Fibroblast of pulmonary artery (primary cell): ENCODE measurements around the gene SDC3.
A peak's percentile ranks its signal among the peaks of the same experiment; 100 is the strongest.

Experiments
- DNase-seq: peaks from one replicate; pipeline ENCODE4 v3.0.0-alpha.2; 2010; ENCODE audit warnings: low read depth
- H3K4me3 ChIP-seq: replicated peaks from 2 replicates; pipeline ENCODE4 v1.5.1; 2011; ENCODE audit warnings: low read depth, mild to moderate bottlenecking, control low read depth, low read length, moderate library complexity
- TF ChIP-seq, protein P1 (sequence below): IDR thresholded peaks from 2 replicates; pipeline ENCODE4 v1.5.1; 2011; ENCODE audit warnings: mild to moderate bottlenecking, control low read depth, low read length, inconsistent platforms; ENCODE audit errors: missing control alignments

The SDC3 gene

DNA sequence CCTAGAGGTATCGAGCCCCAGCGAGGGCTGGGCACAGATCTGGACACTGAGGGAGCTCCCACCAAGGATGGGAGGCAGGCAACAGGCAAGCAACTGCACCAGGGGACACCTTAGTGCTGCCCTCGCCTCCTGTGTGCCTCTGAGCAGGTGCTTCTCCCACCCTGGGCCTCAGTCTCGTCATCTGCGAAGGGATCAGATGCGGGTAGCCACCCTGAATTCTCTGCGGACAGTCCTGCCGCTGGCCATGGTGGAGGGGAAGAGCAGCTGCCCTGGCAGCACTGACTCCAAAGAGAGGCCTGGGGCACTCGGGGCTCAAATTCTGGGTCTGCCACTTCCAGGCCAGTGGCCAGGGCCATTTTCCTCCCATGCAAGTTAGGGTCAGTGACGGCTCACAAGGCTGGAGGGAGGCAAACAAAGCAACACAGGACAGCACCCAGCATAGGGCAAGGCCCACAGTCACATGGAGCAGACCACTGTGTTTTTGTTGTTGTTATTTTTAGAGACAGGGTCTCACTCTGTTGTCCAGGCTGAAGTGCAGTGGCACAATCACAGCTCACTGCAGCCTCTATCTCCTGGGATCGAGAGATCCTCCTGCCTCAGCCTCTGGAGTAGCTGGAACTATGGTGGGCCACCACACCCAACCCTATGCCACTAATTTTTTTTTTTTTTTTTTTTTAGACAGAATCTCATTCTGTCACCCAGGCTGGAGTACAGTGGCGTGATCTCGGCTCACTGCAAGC is 7.1 kb upstream of the SDC3 start:
- no peak for DNase-seq
- TF ChIP-seq, protein P1, sequence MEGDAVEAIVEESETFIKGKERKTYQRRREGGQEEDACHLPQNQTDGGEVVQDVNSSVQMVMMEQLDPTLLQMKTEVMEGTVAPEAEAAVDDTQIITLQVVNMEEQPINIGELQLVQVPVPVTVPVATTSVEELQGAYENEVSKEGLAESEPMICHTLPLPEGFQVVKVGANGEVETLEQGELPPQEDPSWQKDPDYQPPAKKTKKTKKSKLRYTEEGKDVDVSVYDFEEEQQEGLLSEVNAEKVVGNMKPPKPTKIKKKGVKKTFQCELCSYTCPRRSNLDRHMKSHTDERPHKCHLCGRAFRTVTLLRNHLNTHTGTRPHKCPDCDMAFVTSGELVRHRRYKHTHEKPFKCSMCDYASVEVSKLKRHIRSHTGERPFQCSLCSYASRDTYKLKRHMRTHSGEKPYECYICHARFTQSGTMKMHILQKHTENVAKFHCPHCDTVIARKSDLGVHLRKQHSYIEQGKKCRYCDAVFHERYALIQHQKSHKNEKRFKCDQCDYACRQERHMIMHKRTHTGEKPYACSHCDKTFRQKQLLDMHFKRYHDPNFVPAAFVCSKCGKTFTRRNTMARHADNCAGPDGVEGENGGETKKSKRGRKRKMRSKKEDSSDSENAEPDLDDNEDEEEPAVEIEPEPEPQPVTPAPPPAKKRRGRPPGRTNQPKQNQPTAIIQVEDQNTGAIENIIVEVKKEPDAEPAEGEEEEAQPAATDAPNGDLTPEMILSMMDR, result no peak

DNA sequence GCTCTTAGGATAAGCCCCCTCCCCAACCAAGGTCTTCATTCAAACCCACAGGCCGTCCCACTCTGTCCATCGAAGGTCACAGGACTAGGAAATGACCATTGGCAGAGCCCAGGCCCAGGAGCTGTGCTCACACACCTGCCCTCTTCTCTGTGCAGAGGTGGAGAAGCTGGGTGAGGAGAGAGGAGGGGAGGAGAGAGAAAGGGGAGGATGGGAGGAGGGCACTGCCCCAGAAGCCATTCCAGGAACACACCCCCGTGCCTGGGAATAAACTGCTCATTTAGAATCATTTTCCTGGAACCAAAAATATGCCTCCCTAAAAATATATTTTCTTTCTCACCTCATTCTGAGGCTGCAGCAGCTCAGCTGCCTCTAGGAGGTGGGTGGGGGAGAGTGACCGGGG is 6.4 kb upstream of the SDC3 start:
- TF ChIP-seq, protein P1, result no peak
- DNase-seq, result no peak
- no peak overlapping the region for H3K4me3 ChIP-seq

More for the DNA sequence above, 7.1 kb upstream of the SDC3 start:
- H3K4me3 ChIP-seq, result no peak overlapping the region

DNA sequence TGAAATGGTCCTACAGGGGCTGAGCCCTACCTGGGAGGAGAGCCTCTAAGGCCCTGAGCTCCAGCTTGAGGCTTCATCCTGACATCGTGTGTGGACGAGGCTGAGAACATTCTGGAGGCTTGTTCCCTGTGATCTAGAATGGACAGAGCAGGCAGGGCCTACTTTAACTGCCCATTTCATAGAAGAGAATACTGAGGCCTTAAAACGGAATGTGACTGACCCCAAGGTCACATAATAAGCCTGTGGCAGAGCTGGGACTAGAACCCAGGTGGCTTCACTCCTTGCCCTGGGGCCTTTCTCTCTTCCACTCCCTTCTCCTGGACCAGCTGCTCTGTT is 6.0 kb upstream of the SDC3 start:
- no peak overlapping the region for H3K4me3 ChIP-seq
- TF ChIP-seq, protein P1, result no peak
- no peak for DNase-seq

DNA sequence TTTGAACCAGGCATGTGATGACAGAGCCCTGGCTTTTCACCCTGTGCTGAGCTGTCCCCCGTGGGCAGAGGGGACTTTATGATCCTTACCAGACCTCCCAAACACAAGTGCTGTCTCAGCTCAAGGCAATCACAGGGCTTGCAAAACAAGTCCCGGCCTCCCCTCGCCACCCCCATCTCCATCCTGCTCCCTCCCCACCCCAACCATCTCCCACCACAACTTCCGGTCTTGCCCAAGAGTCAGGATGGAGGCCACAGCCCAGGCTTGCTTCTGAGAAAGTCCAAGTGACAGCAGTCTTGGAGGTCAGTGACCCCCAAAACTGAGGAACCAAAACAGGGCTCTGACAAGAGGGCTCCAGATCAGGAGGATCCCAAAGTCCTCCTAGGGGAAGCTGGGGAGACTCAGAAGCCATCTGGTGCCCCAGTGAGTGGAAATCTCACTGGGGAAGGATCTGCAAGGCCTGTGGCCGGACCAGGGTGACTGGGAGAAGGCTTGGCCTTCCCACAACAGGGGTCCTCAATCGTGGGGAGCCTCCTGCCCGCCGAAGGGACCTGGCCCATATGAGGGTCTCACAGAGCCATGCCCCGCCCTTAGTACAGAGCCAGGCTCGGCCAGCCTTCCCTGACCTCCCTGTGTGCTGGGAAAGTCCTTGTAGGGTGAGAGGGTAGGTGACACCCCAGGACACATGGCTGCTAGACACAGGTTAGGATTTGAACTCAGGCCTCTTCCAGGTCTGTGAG is 4.5 kb upstream of the SDC3 start:
- DNase-seq, result peak; percentile 54
- H3K4me3 ChIP-seq, result no peak overlapping the region
- TF ChIP-seq, protein P1, result no peak

DNA sequence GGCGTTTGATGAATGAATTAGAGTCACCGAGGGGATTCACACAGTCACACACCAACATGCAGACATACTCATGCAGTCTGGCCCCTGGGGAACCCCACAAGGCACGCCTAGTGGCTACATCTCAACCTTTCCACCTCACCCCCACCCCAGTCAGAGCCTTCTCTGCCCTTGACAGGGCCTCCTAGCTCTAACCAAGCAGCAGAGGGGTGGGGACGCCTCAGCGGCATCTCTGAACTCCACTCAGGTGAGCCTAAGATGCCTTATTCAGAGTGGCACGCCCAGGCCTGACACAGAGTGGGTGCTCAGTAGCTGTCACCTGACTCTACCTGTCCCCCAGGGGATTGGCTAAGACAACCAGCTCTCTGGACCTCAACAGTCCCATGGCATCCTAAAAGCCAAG is 3.7 kb upstream of the SDC3 start:
- no peak overlapping the region for H3K4me3 ChIP-seq
- DNase-seq, result no peak
- TF ChIP-seq, protein P1, result no peak

DNA sequence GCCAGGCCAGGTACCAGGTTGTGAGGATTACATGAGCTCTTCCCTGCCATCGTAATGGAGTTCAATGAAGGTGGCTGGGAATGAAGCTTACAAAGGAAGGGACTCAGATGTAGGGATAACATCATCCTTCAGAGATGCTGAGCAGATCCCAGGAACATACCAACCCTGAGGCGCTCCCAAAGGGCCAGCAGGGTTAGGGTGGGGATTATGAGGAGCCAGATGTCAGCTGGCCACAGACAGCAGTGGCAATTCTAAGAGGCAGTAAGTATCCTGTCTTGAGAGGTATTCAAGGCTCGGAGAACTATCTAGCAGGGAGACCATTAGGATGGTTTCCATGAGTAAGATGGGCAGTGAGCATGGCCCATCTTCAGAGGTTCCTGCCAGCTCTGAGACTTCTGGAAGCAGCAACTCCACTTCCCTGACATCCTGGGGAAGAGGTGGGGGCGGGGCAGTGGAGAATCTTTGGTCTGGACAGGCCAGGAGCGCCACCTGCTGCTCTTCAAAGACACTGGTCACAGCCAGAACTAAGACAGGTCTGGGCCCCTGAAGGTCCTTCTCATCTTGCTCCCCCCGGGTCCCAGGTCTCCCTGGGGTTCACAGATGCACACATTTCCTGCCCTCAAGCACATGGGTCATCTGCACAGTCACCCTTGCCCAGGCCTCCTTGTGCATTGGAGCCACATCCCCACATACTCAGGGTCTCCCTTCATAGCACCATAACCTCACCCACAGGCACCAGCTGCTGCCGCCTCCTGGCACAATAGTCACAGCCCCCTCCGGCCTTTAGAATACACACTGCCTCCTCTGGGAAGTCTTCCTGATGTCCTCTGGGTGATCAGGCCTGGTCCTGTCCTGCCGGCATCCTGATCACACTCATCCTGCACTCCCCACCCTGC is 2.7 kb upstream of the SDC3 start:
- H3K4me3 ChIP-seq, result no peak overlapping the region
- TF ChIP-seq, protein P1, result peak; percentile 85
- peak; percentile 87 for DNase-seq
